MCF 10A (cell line): ENCODE measurements around the gene MED13L. TPM values are rescaled to one million over a fixed set of nuclear protein-coding genes. Genes with fewer than 3 reads are reported as not detected.

Source experiments
- BruUV-seq: library from RNA; stranded (reverse); fragments of 400-500 nt; replicated peaks from 2 replicates; lab custom pipeline; 2021; lab: Mats Ljungman, UMichigan
- CTCF ChIA-PET: fragments of 300-600 bp; sonication (Branson Sonifier 250); formaldehyde crosslinking; extraction: SDS; loops from one replicate; lab custom pipeline; 2021; ENCODE audit warnings: antibody characterized with exemption, inconsistent platforms; lab: Yijun Ruan, JAX
- POLR2A ChIA-PET: fragments of 300-600, 350-650 bp; sonication (Branson Sonifier 250); formaldehyde crosslinking; extraction: SDS; loops from one replicate; lab custom pipeline; 2020; ENCODE audit warnings: antibody characterized with exemption, inconsistent platforms; lab: Yijun Ruan, JAX
- DNase-seq: peaks from one replicate; pipeline ENCODE4 v3.0.0-alpha.2; 2018; ENCODE audit not compliant: unreplicated experiment
- H3K27ac Mint-ChIP-seq: one replicate; pipeline ENCODE4 v1.8.0; 2022; ENCODE audit warnings: mild to moderate bottlenecking, low read depth, mixed read lengths; ENCODE audit not compliant: unreplicated experiment
- H3K27me3 Mint-ChIP-seq: one replicate; pipeline ENCODE4 v1.8.0; 2022; ENCODE audit warnings: mixed read lengths; ENCODE audit not compliant: insufficient read depth, unreplicated experiment
- H3K36me3 Mint-ChIP-seq: one replicate; pipeline ENCODE4 v1.8.0; 2022; ENCODE audit warnings: mild to moderate bottlenecking, moderate library complexity, mixed read lengths; ENCODE audit not compliant: insufficient read depth, unreplicated experiment
- H3K4me1 Mint-ChIP-seq: one replicate; pipeline ENCODE4 v1.8.0; 2022; ENCODE audit warnings: mixed read lengths; ENCODE audit not compliant: insufficient read depth, unreplicated experiment
- H3K4me3 Mint-ChIP-seq: one replicate; pipeline ENCODE4 v1.8.0; 2022; ENCODE audit warnings: mild to moderate bottlenecking, moderate library complexity, mixed read lengths; ENCODE audit not compliant: unreplicated experiment
- H3K9me3 Mint-ChIP-seq: one replicate; pipeline ENCODE4 v1.8.0; 2022; ENCODE audit warnings: mixed read lengths; ENCODE audit not compliant: unreplicated experiment
- CTCF ChIP-seq: fragments of 200-600 bp; IDR thresholded peaks from one replicate; pipeline ENCODE4 v1.8.0; 2022; ENCODE audit warnings: antibody characterized with exemption, mild to moderate bottlenecking; ENCODE audit not compliant: unreplicated experiment
- intact Hi-C: fragments of 100-400 bp; cut with micrococcal nuclease; formaldehyde crosslinking; loops from 2 replicates; pipeline ENCODE4 v1.14.1; 2022
- total RNA-seq: library from RNA; stranded (reverse); gene quantifications from 2 replicates; pipeline ENCODE4 v1.2.3, GENCODE V29; 2022

The MED13L gene
- total RNA-seq, 1 experiment from 2014 or later = 91.6 TPM

- no peak overlapping the region for H3K4me3 Mint-ChIP-seq
- no peak for DNase-seq
- CTCF ChIA-PET = no interaction called here
- intact Hi-C loops = no loop called here
- no peaks in the 10 kb centered on the region for H3K36me3 Mint-ChIP-seq
- H3K27me3 Mint-ChIP-seq = no peaks in the 10 kb centered on the region
- peak overlapping the region; percentile 33 for H3K27ac Mint-ChIP-seq
- POLR2A ChIA-PET = interaction anchor here (0.5 kb wide), 1 partner anchor 218 kb away, joined by 3 read pairs; no protein-coding TSS in a partner anchor
- TF ChIP-seq CTCF = no peak
- BruUV-seq = no TSS peak
- peaks cover 14% of the 10 kb centered on the region for H3K4me1 Mint-ChIP-seq
- H3K9me3 Mint-ChIP-seq = no peaks in the 10 kb centered on the region
Observed at GRCh38 chr12:116209503-116209902, 68.0 kb downstream of the MED13L start.

DNA sequence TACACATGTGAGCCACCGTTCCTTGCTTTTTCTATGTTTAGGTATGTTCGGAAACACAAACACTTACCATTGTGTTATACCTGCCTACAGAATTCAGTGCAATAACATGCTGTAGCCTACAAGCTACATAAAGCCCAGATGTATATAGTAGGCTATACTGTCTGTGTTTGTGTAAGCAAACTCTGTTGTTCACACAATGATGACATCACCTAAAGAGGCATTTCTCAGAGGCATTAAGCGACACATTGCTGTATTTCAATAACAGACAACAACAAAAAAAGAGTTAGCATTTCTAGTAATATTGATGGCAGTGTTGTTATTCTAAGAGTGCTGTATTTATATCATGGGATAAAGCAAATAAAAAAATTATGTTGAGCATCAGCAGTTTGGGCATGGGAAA, 70.2 kb downstream of the MED13L start:
- Mint-ChIP-seq H3K4me1 (peaks cover 7% of the 10 kb centered on the region), H3K4me3 (no peak overlapping the region), H3K27ac (no peak overlapping the region), H3K27me3 (no peaks in the 10 kb centered on the region), H3K9me3 (no peaks in the 10 kb centered on the region), H3K36me3 (peaks cover 7% of the 10 kb centered on the region)
- no peak for TF ChIP-seq CTCF
- BruUV-seq = no TSS peak
- DNase-seq = no peak
- intact Hi-C loops = no loop called here
- CTCF ChIA-PET = no interaction called here
- POLR2A ChIA-PET = no interaction called here

GRCh38 chr12:116206828-116207227, 70.7 kb downstream of the MED13L start:
- Mint-ChIP-seq H3K9me3 (no peaks in the 10 kb centered on the region), H3K4me1 (peaks cover 7% of the 10 kb centered on the region), H3K36me3 (peaks cover 7% of the 10 kb centered on the region), H3K27ac (no peak overlapping the region), H3K27me3 (no peaks in the 10 kb centered on the region), H3K4me3 (no peak overlapping the region)
- no peak for DNase-seq
- POLR2A ChIA-PET = no interaction called here
- CTCF ChIA-PET = no interaction called here
- intact Hi-C loops = no loop called here
- no peak for TF ChIP-seq CTCF
- no TSS peak for BruUV-seq

- no peak for TF ChIP-seq CTCF
- Mint-ChIP-seq H3K27me3 (no peaks in the 10 kb centered on the region), H3K27ac (no peak overlapping the region), H3K4me1 (peaks cover 12% of the 10 kb centered on the region), H3K4me3 (no peak overlapping the region), H3K36me3 (peaks cover 7% of the 10 kb centered on the region), H3K9me3 (no peaks in the 10 kb centered on the region)
- DNase-seq = no peak
- CTCF ChIA-PET = interaction anchor here (0.6 to 1.2 kb wide), 4 partner anchors 14 to 188 kb away, joined by 3 to 7 read pairs (median 3); no protein-coding TSS in a partner anchor
- POLR2A ChIA-PET = interaction anchor here (0.9 kb wide), 1 partner anchor 29 kb away, joined by 3 read pairs; no protein-coding TSS in a partner anchor
- BruUV-seq = no TSS peak
- intact Hi-C loops = no loop called here
Observed at GRCh38 chr12:116204785-116205184, 72.7 kb downstream of the MED13L start.
